Measurements from ENCODE around the gene FBXO36. TPM values are rescaled to one million over a fixed set of nuclear protein-coding genes. Genes with fewer than 3 reads are reported as not detected.

Gene FBXO36
- total and polyA plus RNA-seq, 2 of the 13 experiments (the other 11 are each of a cell fraction or from before 2014, with no cell fraction given) = 2.8 TPM

DNA sequence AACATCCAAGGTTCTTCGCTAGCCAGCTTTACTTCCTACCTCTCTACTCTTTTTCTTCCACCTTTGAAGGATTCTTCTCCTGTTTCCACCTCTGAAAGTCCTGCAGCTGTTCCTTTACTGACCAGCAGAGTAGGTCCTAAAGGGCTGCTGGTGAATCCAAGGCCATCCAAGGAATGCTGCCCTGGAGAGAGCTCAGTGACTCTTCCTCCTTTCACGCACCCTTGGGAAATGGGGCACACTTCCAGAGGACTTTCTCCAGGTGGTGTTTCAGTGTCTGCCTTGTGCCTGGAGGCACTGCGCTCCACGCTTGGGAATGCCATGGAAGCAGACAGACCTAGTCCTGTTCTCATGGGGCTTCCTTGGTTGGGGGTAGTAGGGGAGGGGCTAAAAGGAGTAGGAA lies 101.0 kb downstream of the FBXO36 start:
- H3K9me3 ChIP-seq (ENCODE audit: low read length) = no peaks in the 10 kb centered on the region
- CTCF ChIA-PET (ENCODE audit: low intra/inter-chr PET ratio, low total read pairs) = no interaction called here
- ATAC-seq = peak; percentile 79
- H3K4me1 ChIP-seq (ENCODE audit: insufficient read depth, low read length) = peaks cover 12% of the 10 kb centered on the region
- no peak for DNase-seq (ENCODE audit: low spot score)
- H3K9ac ChIP-seq (ENCODE audit: insufficient read depth, low read depth, low read length) = no peak overlapping the region
- POLR2A ChIA-PET = no interaction called here
- no peak overlapping the region for H3K4me2 ChIP-seq (ENCODE audit: low read depth, low read length)
- in situ Hi-C loops (cut with HindIII; ENCODE audit: extremely low pct_ligation_motif_present, low pct_unique_long_range_greater_than_20kb) = loop anchor here (25.0 kb wide), 1 partner anchor 789 kb away; no protein-coding TSS in a partner anchor
- H3K4me3 ChIP-seq (replicated peaks in 1 of 3; ENCODE audit: insufficient read depth in 1 of 3, low read depth in 2 of 3, low read length in 3 of 3) = no peak overlapping the region
- WGBS (ENCODE audit: low lambda C conversion rate) = 81% methylated on average over 4 of the region's 4 CpGs
- no TSS peak for BruUV-seq (replicated peaks)
- intact Hi-C loops (cut with micrococcal nuclease; ENCODE audit: unreplicated experiment) = no loop called here
- peaks cover 3 to 23% of the 10 kb centered on the region in 2 experiments; a peak in 4 of 5 replicates for H3K27me3 ChIP-seq (ENCODE audit: control insufficient read depth in 1 of 2, insufficient read depth in 2 of 2, low read length in 2 of 2)
- TF ChIP-seq SMC3 (IDR thresholded peaks at IDR 0.05; ENCODE audit: low read length) (no peak), ZNF317 (CRISPR knock-in tag; IDR thresholded peaks at IDR 0.05) (no peak), MTA1 (CRISPR knock-in tag; IDR thresholded peaks at IDR 0.05; ENCODE audit: borderline replicate concordance) (no peak), HDAC2 (CRISPR knock-in tag; IDR thresholded peaks at IDR 0.05) (no peak), ZFP1 (CRISPR knock-in tag; IDR thresholded peaks at IDR 0.05) (no peak), CAMTA2 (CRISPR knock-in tag; IDR thresholded peaks at IDR 0.05; ENCODE audit: borderline replicate concordance) (no peak), ATF7 (IDR thresholded peaks at IDR 0.05) (no peak), ATF7 (CRISPR knock-in tag; IDR thresholded peaks at IDR 0.05) (no peak)
- TF ChIP-seq, protein P1, sequence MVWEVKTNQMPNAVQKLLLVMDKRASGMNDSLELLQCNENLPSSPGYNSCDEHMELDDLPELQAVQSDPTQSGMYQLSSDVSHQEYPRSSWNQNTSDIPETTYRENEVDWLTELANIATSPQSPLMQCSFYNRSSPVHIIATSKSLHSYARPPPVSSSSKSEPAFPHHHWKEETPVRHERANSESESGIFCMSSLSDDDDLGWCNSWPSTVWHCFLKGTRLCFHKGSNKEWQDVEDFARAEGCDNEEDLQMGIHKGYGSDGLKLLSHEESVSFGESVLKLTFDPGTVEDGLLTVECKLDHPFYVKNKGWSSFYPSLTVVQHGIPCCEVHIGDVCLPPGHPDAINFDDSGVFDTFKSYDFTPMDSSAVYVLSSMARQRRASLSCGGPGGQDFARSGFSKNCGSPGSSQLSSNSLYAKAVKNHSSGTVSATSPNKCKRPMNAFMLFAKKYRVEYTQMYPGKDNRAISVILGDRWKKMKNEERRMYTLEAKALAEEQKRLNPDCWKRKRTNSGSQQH (CRISPR knock-in tag; IDR thresholded peaks at IDR 0.05; ENCODE audit: low read depth) = no peak
- H3K79me2 ChIP-seq (ENCODE audit: insufficient read depth, low read length) = no peaks in the 10 kb centered on the region
- no peaks in the 10 kb centered on the region for H3K36me3 ChIP-seq (replicated peaks in 1 of 2; ENCODE audit: control insufficient read depth in 1 of 2, insufficient read depth in 2 of 2, low read length in 2 of 2)
- no peak overlapping the region for H3K27ac ChIP-seq (ENCODE audit: extremely low read length, insufficient read depth, low read length)
- H2AFZ ChIP-seq (ENCODE audit: low read length) = no peak overlapping the region
- H4K20me1 ChIP-seq (ENCODE audit: insufficient read depth, low read length) = no peaks in the 10 kb centered on the region
- FAIRE-seq = no peak

DNA sequence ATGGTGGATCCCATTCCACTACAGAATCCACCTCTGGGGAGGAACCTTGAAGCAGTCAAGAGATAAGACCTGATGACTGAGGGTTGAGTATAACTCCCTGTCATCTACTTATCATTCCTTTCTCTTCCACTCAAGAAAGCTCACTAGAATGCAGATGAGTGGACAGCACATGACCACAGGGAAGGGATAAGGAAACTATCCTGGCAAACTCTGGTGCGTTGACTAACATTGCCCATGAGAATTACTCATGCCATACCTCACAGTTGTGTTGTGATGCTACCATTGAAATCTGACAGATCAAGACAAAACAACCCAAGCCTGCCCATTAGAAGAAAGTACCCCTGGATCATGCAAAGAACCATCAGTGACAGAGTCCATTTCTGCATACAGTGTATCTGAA lies 119.9 kb downstream of the FBXO36 start:
- ChIA-PET CTCF (ENCODE audit: low intra/inter-chr PET ratio, low total read pairs) (no interaction called here), POLR2A (no interaction called here)
- no peak for FAIRE-seq
- Histone ChIP-seq H3K36me3 (replicated peaks in 1 of 2; ENCODE audit: control insufficient read depth in 1 of 2, insufficient read depth in 2 of 2, low read length in 2 of 2) (no peaks in the 10 kb centered on the region), H3K27ac (ENCODE audit: extremely low read length, insufficient read depth, low read length) (no peak overlapping the region), H3K79me2 (ENCODE audit: insufficient read depth, low read length) (no peaks in the 10 kb centered on the region), H3K4me2 (ENCODE audit: low read depth, low read length) (no peak overlapping the region), H3K4me3 (replicated peaks in 1 of 3; ENCODE audit: insufficient read depth in 1 of 3, low read depth in 2 of 3, low read length in 3 of 3) (no peak overlapping the region), H3K4me1 (ENCODE audit: insufficient read depth, low read length) (peaks cover 13% of the 10 kb centered on the region), H3K9ac (ENCODE audit: insufficient read depth, low read depth, low read length) (no peak overlapping the region), H3K27me3 (ENCODE audit: control insufficient read depth in 1 of 2, insufficient read depth in 2 of 2, low read length in 2 of 2) (peaks cover 0 to 27% of the 10 kb centered on the region in 2 experiments; a peak in 3 of 5 replicates), H3K9me3 (ENCODE audit: low read length) (no peaks in the 10 kb centered on the region), H4K20me1 (ENCODE audit: insufficient read depth, low read length) (no peaks in the 10 kb centered on the region), H2AFZ (ENCODE audit: low read length) (no peak overlapping the region)
- no TSS peak for BruUV-seq (replicated peaks)
- ATAC-seq = no peak
- in situ Hi-C loops (cut with HindIII; ENCODE audit: extremely low pct_ligation_motif_present, low pct_unique_long_range_greater_than_20kb) = no loop called here
- TF ChIP-seq, protein P2, sequence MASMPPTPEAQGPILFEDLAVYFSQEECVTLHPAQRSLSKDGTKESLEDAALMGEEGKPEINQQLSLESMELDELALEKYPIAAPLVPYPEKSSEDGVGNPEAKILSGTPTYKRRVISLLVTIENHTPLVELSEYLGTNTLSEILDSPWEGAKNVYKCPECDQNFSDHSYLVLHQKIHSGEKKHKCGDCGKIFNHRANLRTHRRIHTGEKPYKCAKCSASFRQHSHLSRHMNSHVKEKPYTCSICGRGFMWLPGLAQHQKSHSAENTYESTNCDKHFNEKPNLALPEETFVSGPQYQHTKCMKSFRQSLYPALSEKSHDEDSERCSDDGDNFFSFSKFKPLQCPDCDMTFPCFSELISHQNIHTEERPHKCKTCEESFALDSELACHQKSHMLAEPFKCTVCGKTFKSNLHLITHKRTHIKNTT (CRISPR knock-in tag; IDR thresholded peaks at IDR 0.05) = no peak
- TF ChIP-seq REL (CRISPR knock-in tag; conservative IDR thresholded peaks at IDR 0.05) = no peak
- TF ChIP-seq ZNF350 (CRISPR knock-in tag; IDR thresholded peaks at IDR 0.05; ENCODE audit: borderline replicate concordance, low read depth) = no peak
- TF ChIP-seq, protein P3, sequence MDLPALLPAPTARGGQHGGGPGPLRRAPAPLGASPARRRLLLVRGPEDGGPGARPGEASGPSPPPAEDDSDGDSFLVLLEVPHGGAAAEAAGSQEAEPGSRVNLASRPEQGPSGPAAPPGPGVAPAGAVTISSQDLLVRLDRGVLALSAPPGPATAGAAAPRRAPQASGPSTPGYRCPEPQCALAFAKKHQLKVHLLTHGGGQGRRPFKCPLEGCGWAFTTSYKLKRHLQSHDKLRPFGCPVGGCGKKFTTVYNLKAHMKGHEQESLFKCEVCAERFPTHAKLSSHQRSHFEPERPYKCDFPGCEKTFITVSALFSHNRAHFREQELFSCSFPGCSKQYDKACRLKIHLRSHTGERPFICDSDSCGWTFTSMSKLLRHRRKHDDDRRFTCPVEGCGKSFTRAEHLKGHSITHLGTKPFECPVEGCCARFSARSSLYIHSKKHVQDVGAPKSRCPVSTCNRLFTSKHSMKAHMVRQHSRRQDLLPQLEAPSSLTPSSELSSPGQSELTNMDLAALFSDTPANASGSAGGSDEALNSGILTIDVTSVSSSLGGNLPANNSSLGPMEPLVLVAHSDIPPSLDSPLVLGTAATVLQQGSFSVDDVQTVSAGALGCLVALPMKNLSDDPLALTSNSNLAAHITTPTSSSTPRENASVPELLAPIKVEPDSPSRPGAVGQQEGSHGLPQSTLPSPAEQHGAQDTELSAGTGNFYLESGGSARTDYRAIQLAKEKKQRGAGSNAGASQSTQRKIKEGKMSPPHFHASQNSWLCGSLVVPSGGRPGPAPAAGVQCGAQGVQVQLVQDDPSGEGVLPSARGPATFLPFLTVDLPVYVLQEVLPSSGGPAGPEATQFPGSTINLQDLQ (CRISPR knock-in tag; IDR thresholded peaks at IDR 0.05) = no peak
- TF ChIP-seq, protein P4, sequence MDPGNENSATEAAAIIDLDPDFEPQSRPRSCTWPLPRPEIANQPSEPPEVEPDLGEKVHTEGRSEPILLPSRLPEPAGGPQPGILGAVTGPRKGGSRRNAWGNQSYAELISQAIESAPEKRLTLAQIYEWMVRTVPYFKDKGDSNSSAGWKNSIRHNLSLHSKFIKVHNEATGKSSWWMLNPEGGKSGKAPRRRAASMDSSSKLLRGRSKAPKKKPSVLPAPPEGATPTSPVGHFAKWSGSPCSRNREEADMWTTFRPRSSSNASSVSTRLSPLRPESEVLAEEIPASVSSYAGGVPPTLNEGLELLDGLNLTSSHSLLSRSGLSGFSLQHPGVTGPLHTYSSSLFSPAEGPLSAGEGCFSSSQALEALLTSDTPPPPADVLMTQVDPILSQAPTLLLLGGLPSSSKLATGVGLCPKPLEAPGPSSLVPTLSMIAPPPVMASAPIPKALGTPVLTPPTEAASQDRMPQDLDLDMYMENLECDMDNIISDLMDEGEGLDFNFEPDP (CRISPR knock-in tag; conservative IDR thresholded peaks at IDR 0.05) = 0 out of 2 replicates have a peak, but pooled peaks have one; percentile 62
- WGBS (ENCODE audit: low lambda C conversion rate) = 73% methylated on average over 1 of the region's 1 CpG
- intact Hi-C loops (cut with micrococcal nuclease; ENCODE audit: unreplicated experiment) = no loop called here
- no peak for DNase-seq (ENCODE audit: low spot score)

Data from HepG2 (cell line).